ENCODE measurements around the gene GPC6. TPM values are rescaled to one million over a fixed set of nuclear protein-coding genes. Genes with fewer than 3 reads are reported as not detected.

GPC6 gene
- total RNA-seq, 1 donor from 2014 or later, result 42.9 TPM

GRCh38 chr13:94433055-94433961 is 1206.7 kb downstream of the GPC6 start:
- Mint-ChIP-seq H3K27ac (no peak overlapping the region), H3K9me3 (no peaks in the 10 kb centered on the region), H3K4me3 (no peak overlapping the region), H3K27me3 (ENCODE audit: insufficient read depth, low read depth) (no peaks in the 10 kb centered on the region), H3K4me1 (peaks cover 16% of the 10 kb centered on the region), H3K36me3 (no peaks in the 10 kb centered on the region)
- Histone ChIP-seq H2AFZ (replicated peaks) (no peak overlapping the region), H3K4me1 (peaks cover 11% of the 10 kb centered on the region), H3K9me3 (ENCODE audit: low read depth) (no peaks in the 10 kb centered on the region), H3K9ac (no peak overlapping the region), H4K20me1 (ENCODE audit: low read depth) (no peaks in the 10 kb centered on the region), H3F3A (ENCODE audit: low read depth) (no peaks in the 10 kb centered on the region), H3K27ac (no peak overlapping the region), H3K4me3 (no peak overlapping the region), H3K27me3 (no peaks in the 10 kb centered on the region), H3K4me2 (no peak overlapping the region), H3K79me2 (ENCODE audit: low read depth) (no peaks in the 10 kb centered on the region), H3K36me3 (no peaks in the 10 kb centered on the region)
- peak; percentile 31 for DNase-seq (ENCODE audit: low spot score)
- TF ChIP-seq CTCF (IDR thresholded peaks at IDR 0.05) (no peak), EZH2 (IDR thresholded peaks at IDR 0.05) (no peak), EZH2phosphoT487 (IDR thresholded peaks at IDR 0.05) (no peak)

GRCh38 chr13:94435604-94436226 is 1209.1 kb downstream of the GPC6 start:
- H3K36me3 Mint-ChIP-seq, result no peaks in the 10 kb centered on the region
- H3K27ac Mint-ChIP-seq, result no peak overlapping the region
- TF ChIP-seq EZH2 (IDR thresholded peaks at IDR 0.05), result no peak
- peak; percentile 73 for TF ChIP-seq CTCF (IDR thresholded peaks at IDR 0.05)
- no peak for TF ChIP-seq EZH2phosphoT487 (IDR thresholded peaks at IDR 0.05)
- Histone ChIP-seq H3K9me3 (ENCODE audit: low read depth) (no peaks in the 10 kb centered on the region), H3K27me3 (no peaks in the 10 kb centered on the region), H2AFZ (replicated peaks) (no peak overlapping the region), H3K4me2 (no peak overlapping the region), H3K4me3 (no peak overlapping the region), H3K9ac (no peak overlapping the region), H3K79me2 (ENCODE audit: low read depth) (no peaks in the 10 kb centered on the region), H3K36me3 (no peaks in the 10 kb centered on the region), H3K27ac (no peak overlapping the region), H4K20me1 (ENCODE audit: low read depth) (no peaks in the 10 kb centered on the region), H3F3A (ENCODE audit: low read depth) (no peaks in the 10 kb centered on the region), H3K4me1 (peaks cover 4% of the 10 kb centered on the region)
- H3K9me3 Mint-ChIP-seq, result no peaks in the 10 kb centered on the region
- no peaks in the 10 kb centered on the region for H3K27me3 Mint-ChIP-seq (ENCODE audit: insufficient read depth, low read depth)
- H3K4me1 Mint-ChIP-seq, result peaks cover 12% of the 10 kb centered on the region
- no peak overlapping the region for H3K4me3 Mint-ChIP-seq
- DNase-seq (ENCODE audit: low spot score), result peak; percentile 61

- TF ChIP-seq EZH2 (IDR thresholded peaks at IDR 0.05) (no peak), CTCF (IDR thresholded peaks at IDR 0.05) (no peak), EZH2phosphoT487 (IDR thresholded peaks at IDR 0.05) (no peak)
- H2AFZ ChIP-seq (replicated peaks), result no peak overlapping the region
- H3K9me3 ChIP-seq (ENCODE audit: low read depth), result no peaks in the 10 kb centered on the region
- no peaks in the 10 kb centered on the region for H3K9me3 Mint-ChIP-seq
- no peak overlapping the region for H3K4me3 ChIP-seq
- no peak overlapping the region for H3K27ac ChIP-seq
- no peak overlapping the region for H3K9ac ChIP-seq
- DNase-seq (ENCODE audit: low spot score), result no peak
- H3K27me3 Mint-ChIP-seq (ENCODE audit: insufficient read depth, low read depth), result no peaks in the 10 kb centered on the region
- H3K36me3 ChIP-seq, result no peaks in the 10 kb centered on the region
- H3F3A ChIP-seq (ENCODE audit: low read depth), result no peaks in the 10 kb centered on the region
- no peaks in the 10 kb centered on the region for H3K27me3 ChIP-seq
- no peak overlapping the region for H3K27ac Mint-ChIP-seq
- H3K4me1 ChIP-seq, result no peaks in the 10 kb centered on the region
- H3K79me2 ChIP-seq (ENCODE audit: low read depth), result no peaks in the 10 kb centered on the region
- H3K36me3 Mint-ChIP-seq, result no peaks in the 10 kb centered on the region
- no peaks in the 10 kb centered on the region for H4K20me1 ChIP-seq (ENCODE audit: low read depth)
- no peak overlapping the region for H3K4me2 ChIP-seq
- no peaks in the 10 kb centered on the region for H3K4me1 Mint-ChIP-seq
- H3K4me3 Mint-ChIP-seq, result no peak overlapping the region
Observed at GRCh38 chr13:94444826-94445225, 1218.2 kb downstream of the GPC6 start.

Measured in neural progenitor cell (in vitro differentiated cells).